ENCODE results near the gene EFNA5.

GRCh38 chr5:107571621-107572536 is 98.9 kb downstream of the EFNA5 start:
- TF ChIP-seq CTCF (IDR thresholded peaks at IDR 0.05), result peak in 6 of 7 experiments; percentile 67 to 98 (median 96)
- TF ChIP-seq POLR2AphosphoS5 (IDR thresholded peaks at IDR 0.05), result peak; percentile 9 to 83 (median 78)
